Panc1 (cell line): ENCODE results near the gene SLC1A2.

Source experiments
- CTCF ChIP-seq: fragments of 450-650 bp; IDR thresholded peaks from 2 replicates; pipeline ENCODE4 v1.5.1; 2017; ENCODE audit warnings: mild to moderate bottlenecking
- POLR2AphosphoS5 ChIP-seq: IDR thresholded peaks from 2 replicates; pipeline ENCODE4 v1.6.1; 2012; ENCODE audit warnings: mild to moderate bottlenecking, low read depth, low read length, moderate library complexity
- SIN3A ChIP-seq: IDR thresholded peaks from 2 replicates; pipeline ENCODE4 v1.6.1; 2012; ENCODE audit warnings: low read depth, mild to moderate bottlenecking, low read length, moderate library complexity, borderline replicate concordance; ENCODE audit not compliant: insufficient read depth
- TCF7L2 ChIP-seq: IDR thresholded peaks from 2 replicates; pipeline ENCODE4 v1.6.1; 2011; ENCODE audit warnings: mild to moderate bottlenecking, low read depth, low read length, inconsistent platforms
- TF ChIP-seq, protein P1 (sequence below), 2 experiments: IDR thresholded peaks; 2 replicates each; pipeline ENCODE4 v1.6.1; 2011 to 2012; ENCODE audit warnings: low read depth in 2 of 2, control low read depth in 1 of 2, low read length in 1 of 2, mild to moderate bottlenecking in 1 of 2, moderate library complexity in 1 of 2; ENCODE audit not compliant: insufficient read depth in 1 of 2

DNA sequence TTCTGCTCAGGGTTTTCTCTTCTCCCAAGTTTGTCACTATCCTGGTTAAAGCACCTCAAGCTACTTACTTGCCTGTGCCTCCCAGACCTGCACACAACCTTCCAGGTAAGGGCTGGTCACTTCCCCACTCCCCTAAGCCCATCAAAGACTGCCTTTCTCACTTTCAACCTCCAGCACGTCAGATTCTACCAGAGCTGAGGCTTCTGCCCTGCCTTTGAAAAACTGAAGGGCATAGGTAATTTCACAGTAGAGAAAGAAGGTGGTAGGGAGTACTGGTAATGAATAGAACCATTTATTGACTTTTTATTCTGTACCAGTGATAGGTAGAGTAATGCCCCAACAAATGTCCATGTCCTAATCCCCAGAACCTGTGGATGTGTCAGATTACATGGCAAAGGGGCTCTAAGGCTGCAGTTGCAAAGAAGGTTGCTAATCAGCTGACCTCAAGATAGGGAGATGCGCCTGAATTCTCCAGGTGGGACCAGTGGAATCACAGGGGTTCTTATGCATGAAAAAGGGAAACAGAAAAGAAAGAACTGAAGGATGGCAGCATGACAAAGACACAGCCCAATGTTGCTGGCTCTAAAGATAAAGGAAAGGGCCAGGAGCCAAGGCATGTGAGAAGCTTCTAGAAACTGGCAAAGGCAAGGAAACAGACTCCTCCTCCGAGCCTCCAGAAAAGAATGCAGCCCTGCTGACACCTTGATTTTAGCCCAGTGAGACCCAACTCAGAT lies 89.0 kb downstream of the SLC1A2 start:
- TF ChIP-seq CTCF, result no peak
- TF ChIP-seq TCF7L2, result no peak
- no peak for TF ChIP-seq POLR2AphosphoS5
- TF ChIP-seq, protein P1, sequence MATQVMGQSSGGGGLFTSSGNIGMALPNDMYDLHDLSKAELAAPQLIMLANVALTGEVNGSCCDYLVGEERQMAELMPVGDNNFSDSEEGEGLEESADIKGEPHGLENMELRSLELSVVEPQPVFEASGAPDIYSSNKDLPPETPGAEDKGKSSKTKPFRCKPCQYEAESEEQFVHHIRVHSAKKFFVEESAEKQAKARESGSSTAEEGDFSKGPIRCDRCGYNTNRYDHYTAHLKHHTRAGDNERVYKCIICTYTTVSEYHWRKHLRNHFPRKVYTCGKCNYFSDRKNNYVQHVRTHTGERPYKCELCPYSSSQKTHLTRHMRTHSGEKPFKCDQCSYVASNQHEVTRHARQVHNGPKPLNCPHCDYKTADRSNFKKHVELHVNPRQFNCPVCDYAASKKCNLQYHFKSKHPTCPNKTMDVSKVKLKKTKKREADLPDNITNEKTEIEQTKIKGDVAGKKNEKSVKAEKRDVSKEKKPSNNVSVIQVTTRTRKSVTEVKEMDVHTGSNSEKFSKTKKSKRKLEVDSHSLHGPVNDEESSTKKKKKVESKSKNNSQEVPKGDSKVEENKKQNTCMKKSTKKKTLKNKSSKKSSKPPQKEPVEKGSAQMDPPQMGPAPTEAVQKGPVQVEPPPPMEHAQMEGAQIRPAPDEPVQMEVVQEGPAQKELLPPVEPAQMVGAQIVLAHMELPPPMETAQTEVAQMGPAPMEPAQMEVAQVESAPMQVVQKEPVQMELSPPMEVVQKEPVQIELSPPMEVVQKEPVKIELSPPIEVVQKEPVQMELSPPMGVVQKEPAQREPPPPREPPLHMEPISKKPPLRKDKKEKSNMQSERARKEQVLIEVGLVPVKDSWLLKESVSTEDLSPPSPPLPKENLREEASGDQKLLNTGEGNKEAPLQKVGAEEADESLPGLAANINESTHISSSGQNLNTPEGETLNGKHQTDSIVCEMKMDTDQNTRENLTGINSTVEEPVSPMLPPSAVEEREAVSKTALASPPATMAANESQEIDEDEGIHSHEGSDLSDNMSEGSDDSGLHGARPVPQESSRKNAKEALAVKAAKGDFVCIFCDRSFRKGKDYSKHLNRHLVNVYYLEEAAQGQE (IDR thresholded peaks at IDR 0.05; ENCODE audit: insufficient read depth in 1 of 2, low read depth in 2 of 2, low read length in 1 of 2), result no peak
- TF ChIP-seq SIN3A, result no peak
